ENCODE data around the gene NCCRP1. TPM values are rescaled to one million over a fixed set of nuclear protein-coding genes. Genes with fewer than 3 reads are reported as not detected.

The NCCRP1 gene
- total RNA-seq, 2 experiments from 2014 or later, result not detected

DNA sequence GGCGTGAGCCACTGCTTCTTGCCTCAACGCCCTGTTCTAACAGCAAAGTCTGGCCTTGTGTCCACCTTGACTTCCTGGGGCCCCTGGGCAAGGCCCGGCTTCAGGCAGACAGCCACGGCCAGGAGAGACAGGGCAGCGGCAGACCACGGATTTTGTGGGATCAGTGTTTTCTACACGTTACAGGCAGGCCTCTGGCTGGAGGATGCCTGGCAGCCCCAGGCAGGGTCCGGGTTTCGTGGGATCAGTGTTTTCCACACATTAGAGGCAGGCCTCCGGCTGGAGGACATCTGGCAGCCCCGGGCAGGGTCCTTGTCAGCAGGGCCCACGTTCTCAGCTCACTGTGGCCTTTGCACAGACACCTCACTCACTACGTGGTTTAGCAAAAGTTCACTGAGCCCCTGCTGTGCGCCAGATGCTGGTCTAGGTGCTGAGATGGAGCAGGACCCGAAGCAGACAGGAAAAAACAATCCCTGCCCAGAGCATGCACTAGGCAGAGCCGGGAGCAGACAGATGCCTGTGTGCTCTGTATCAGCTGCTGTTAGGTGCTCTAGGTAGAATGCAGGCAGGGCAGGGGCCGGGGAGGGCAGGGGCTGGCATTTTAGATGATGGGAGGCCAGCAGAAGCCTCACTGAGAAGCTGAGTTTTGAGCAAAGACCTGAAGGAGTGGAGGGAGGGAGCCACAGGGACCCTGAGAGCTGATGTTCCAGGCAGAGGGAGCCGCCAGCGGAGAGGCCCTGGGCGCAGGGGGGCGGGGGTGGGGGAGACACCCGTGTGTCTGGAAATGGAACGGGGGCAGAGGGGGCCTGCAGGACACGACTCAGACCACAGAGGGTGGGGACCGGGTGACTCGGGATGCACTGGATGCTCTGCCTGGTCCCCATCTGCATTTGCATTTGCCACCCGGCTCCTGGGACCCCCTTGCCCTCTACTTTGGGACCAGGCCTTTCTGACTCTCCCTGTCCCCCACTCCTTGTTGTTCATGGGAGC is 25.0 kb upstream of the NCCRP1 start:
- no peak overlapping the region for H3K27ac Mint-ChIP-seq
- no peaks in the 10 kb centered on the region for H3K9me3 Mint-ChIP-seq
- H3K27me3 Mint-ChIP-seq, result no peaks in the 10 kb centered on the region
- no peaks in the 10 kb centered on the region for H3K4me1 Mint-ChIP-seq
- no peaks in the 10 kb centered on the region for H3K36me3 Mint-ChIP-seq
- no peak overlapping the region for H3K4me3 Mint-ChIP-seq
- no peak for DNase-seq

- no peaks in the 10 kb centered on the region for H3K9me3 Mint-ChIP-seq
- H3K4me1 Mint-ChIP-seq, result no peaks in the 10 kb centered on the region
- no peaks in the 10 kb centered on the region for H3K27me3 Mint-ChIP-seq
- no peaks in the 10 kb centered on the region for H3K36me3 Mint-ChIP-seq
- H3K27ac Mint-ChIP-seq, result no peak overlapping the region
- no peak for DNase-seq
- no peak overlapping the region for H3K4me3 Mint-ChIP-seq
Measured at GRCh38 chr19:39172700-39173501, 23.9 kb upstream of the NCCRP1 start.

- H3K9me3 Mint-ChIP-seq, result no peaks in the 10 kb centered on the region
- no peaks in the 10 kb centered on the region for H3K4me1 Mint-ChIP-seq
- no peaks in the 10 kb centered on the region for H3K27me3 Mint-ChIP-seq
- DNase-seq, result no peak
- H3K36me3 Mint-ChIP-seq, result no peaks in the 10 kb centered on the region
- no peak overlapping the region for H3K27ac Mint-ChIP-seq
- H3K4me3 Mint-ChIP-seq, result no peak overlapping the region
Measured at GRCh38 chr19:39173502-39173991, 23.2 kb upstream of the NCCRP1 start.

DNA sequence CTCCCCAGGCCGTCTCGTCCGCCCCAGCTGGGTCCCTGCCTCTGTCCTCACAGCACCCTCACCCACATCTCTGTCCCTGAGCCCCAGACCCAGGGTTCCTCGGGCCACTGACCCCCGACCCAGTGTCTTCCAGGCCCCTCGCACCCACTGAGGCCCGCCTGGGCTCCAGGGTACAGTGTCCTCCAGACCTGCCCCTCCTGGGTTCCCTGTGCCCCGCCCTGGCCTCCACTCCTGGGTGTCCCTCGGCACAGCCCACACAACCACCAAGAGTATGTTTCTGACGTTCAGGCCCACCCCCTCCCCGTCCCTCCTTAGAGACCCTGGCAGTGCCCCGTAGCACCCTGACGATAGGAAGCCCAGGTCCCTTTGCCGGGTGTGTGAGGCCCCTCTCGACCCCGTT is 22.6 kb upstream of the NCCRP1 start:
- Mint-ChIP-seq H3K36me3 (no peaks in the 10 kb centered on the region), H3K4me3 (no peak overlapping the region), H3K4me1 (no peaks in the 10 kb centered on the region)

GRCh38 chr19:39174558-39175544 is 21.9 kb upstream of the NCCRP1 start:
- no peak for DNase-seq
- H3K4me1 Mint-ChIP-seq, result no peaks in the 10 kb centered on the region
- H3K4me3 Mint-ChIP-seq, result no peak overlapping the region
- H3K36me3 Mint-ChIP-seq, result no peaks in the 10 kb centered on the region
- H3K9me3 Mint-ChIP-seq, result no peaks in the 10 kb centered on the region
- no peak overlapping the region for H3K27ac Mint-ChIP-seq
- H3K27me3 Mint-ChIP-seq, result no peaks in the 10 kb centered on the region

More for the DNA sequence above, 22.6 kb upstream of the NCCRP1 start:
- H3K27ac Mint-ChIP-seq, result no peak overlapping the region
- DNase-seq, result no peak
- H3K9me3 Mint-ChIP-seq, result no peaks in the 10 kb centered on the region
- no peaks in the 10 kb centered on the region for H3K27me3 Mint-ChIP-seq

DNA sequence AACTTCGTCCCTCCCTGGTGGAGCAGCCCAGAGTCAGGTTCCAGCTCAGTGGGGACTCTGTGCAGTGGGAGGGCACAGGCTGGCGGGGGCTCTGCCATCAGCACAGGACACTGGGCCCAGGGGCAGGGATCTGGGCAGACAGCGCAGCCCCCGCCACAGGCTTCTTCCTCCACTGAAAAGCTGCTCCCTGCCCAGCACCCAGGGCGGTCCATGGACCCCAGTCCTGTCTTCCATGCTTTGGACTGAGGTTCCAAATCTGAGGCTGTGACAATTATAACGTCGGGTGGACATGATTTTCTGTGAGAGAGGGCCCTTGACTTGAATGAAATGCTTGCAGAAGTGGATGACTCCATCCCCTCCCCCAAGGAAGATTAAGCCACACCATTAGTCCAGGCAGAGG is 21.2 kb upstream of the NCCRP1 start:
- Mint-ChIP-seq H3K27me3 (no peaks in the 10 kb centered on the region), H3K9me3 (no peaks in the 10 kb centered on the region), H3K4me1 (no peaks in the 10 kb centered on the region), H3K27ac (no peak overlapping the region), H3K36me3 (no peaks in the 10 kb centered on the region), H3K4me3 (no peak overlapping the region)
- no peak for DNase-seq

DNA sequence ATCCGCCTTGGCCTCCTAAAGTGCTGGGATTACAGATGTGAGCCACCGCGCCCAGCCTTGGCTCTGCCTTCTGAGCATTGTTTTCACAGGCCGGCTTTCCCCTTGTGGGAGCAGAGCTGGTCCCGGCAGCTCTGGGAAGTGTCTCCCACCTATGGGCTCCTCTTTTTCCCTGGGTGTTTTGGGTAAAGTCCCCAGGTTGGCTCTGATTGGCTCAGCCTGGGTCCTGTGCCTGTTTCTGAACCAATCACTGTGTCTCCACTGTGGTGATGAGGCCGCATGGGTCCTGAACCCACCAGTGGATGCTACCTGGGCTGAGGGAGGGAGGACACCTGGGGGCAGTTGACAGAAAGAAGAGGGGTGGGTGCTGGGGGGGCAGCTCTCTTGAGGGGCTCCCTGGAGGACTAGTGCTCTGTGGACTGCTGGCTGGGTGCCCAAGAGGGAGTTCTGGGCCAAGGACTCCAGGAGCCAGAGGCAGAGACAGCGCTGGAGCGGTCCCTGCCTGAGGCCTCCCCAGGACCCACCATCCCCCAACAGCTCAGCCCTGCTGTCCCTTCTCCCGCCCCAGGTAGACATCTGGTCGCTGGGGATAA is 19.6 kb upstream of the NCCRP1 start:
- DNase-seq, result no peak
- no peaks in the 10 kb centered on the region for H3K9me3 Mint-ChIP-seq
- no peaks in the 10 kb centered on the region for H3K36me3 Mint-ChIP-seq

DNA sequence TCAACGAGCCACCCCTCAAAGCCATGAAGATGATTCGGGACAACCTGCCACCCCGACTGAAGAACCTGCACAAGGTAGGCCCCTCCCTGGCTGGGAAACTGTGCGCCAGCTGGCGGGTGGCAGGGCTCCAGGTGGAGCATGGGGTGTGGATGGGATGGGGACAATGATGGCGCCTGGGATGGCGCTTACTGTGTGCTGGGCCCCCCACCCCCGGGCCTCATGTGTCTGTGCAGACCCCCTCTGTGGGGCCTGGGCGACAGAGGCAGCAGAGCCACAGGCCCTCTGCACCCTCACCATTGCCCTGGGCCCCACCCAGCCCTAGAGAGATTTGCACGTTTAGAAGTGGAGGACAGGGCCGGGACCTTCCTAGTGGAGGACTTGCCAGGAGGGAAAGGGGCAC is 19.0 kb upstream of the NCCRP1 start:
- Mint-ChIP-seq H3K9me3 (no peaks in the 10 kb centered on the region), H3K4me3 (no peak overlapping the region)

More for the DNA sequence above, 19.6 kb upstream of the NCCRP1 start:
- no peak overlapping the region for H3K4me3 Mint-ChIP-seq
- H3K27ac Mint-ChIP-seq, result no peak overlapping the region
- no peaks in the 10 kb centered on the region for H3K4me1 Mint-ChIP-seq
- no peaks in the 10 kb centered on the region for H3K27me3 Mint-ChIP-seq

GRCh38 chr19:39178296-39179006 is 18.3 kb upstream of the NCCRP1 start:
- Mint-ChIP-seq H3K27me3 (no peaks in the 10 kb centered on the region), H3K4me1 (no peaks in the 10 kb centered on the region), H3K27ac (no peak overlapping the region), H3K9me3 (no peaks in the 10 kb centered on the region), H3K36me3 (no peaks in the 10 kb centered on the region), H3K4me3 (no peak overlapping the region)
- DNase-seq, result no peak

More for the DNA sequence above, 19.0 kb upstream of the NCCRP1 start:
- DNase-seq, result no peak
- Mint-ChIP-seq H3K36me3 (no peaks in the 10 kb centered on the region), H3K4me1 (no peaks in the 10 kb centered on the region), H3K27ac (no peak overlapping the region), H3K27me3 (no peaks in the 10 kb centered on the region)

GRCh38 chr19:39179754-39180153 is 17.0 kb upstream of the NCCRP1 start:
- Mint-ChIP-seq H3K9me3 (no peaks in the 10 kb centered on the region), H3K27ac (no peak overlapping the region), H3K4me1 (no peaks in the 10 kb centered on the region), H3K36me3 (no peaks in the 10 kb centered on the region), H3K27me3 (no peaks in the 10 kb centered on the region), H3K4me3 (no peak overlapping the region)
- DNase-seq, result no peak

DNA sequence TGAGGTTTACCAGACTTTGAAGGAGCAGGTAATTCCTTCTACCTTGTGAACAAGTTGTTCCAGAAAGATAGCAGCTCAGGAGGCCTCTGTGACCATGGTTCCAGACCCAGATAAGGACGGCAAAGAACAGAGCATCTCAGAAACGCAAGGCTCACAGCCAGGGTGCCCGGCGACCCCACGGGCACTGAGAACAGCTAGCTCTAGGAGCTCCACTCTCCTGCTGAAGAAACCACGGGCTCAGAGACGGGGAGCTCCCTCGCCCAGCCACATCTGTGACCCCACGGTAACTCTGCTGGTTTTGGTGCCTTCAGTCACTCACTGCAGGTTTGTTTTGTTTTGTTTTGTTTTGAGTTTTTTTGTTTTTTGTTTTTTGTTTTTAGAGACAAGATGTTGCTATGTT is 16.0 kb upstream of the NCCRP1 start:
- Mint-ChIP-seq H3K4me1 (no peaks in the 10 kb centered on the region), H3K4me3 (no peak overlapping the region), H3K9me3 (no peaks in the 10 kb centered on the region), H3K27me3 (no peaks in the 10 kb centered on the region), H3K27ac (no peak overlapping the region), H3K36me3 (no peaks in the 10 kb centered on the region)
- no peak for DNase-seq

GRCh38 chr19:39181500-39182173 is 15.1 kb upstream of the NCCRP1 start:
- H3K27me3 Mint-ChIP-seq, result no peaks in the 10 kb centered on the region
- no peaks in the 10 kb centered on the region for H3K4me1 Mint-ChIP-seq
- no peaks in the 10 kb centered on the region for H3K36me3 Mint-ChIP-seq
- H3K9me3 Mint-ChIP-seq, result no peaks in the 10 kb centered on the region
- no peak for DNase-seq
- H3K27ac Mint-ChIP-seq, result no peak overlapping the region
- H3K4me3 Mint-ChIP-seq, result no peak overlapping the region

DNA sequence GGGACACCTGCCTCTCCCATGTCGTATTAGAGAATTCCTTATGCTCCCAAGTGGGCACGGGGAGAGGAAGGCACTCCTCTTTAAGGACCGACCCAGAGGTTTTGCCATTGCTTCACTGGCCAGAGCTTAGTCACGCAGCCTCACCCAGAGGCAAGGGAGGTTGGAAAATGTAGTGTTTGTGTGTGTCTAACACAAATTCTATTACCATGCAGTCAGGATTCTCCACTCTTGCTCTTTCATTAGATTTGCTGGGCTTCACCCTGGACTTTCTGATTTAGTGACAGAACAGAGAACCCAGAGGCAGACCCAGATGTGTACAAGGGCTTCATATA is 14.6 kb upstream of the NCCRP1 start:
- H3K27ac Mint-ChIP-seq, result no peak overlapping the region
- H3K4me3 Mint-ChIP-seq, result no peak overlapping the region
- DNase-seq, result no peak
- H3K36me3 Mint-ChIP-seq, result no peaks in the 10 kb centered on the region
- no peaks in the 10 kb centered on the region for H3K27me3 Mint-ChIP-seq
- H3K4me1 Mint-ChIP-seq, result no peaks in the 10 kb centered on the region
- no peaks in the 10 kb centered on the region for H3K9me3 Mint-ChIP-seq

All from activated naive CD8-positive, alpha-beta T cell treated with anti-CD3 and anti-CD28 coated beads for 36 hours (primary cell).